Measurements from ENCODE around the gene PCYT1A. TPM values are rescaled to one million over a fixed set of nuclear protein-coding genes. Genes with fewer than 3 reads are reported as not detected.

Gene PCYT1A
- total RNA-seq, result 10 to 100 TPM; 59.5 to 80.4 (median 73.1) TPM

- peak within 1 kb of the TSS; percentile 54 to 74 (median 54) for H3K4me3 ChIP-seq (replicated peaks in 1 of 3)
- intact Hi-C loops (cut with DNase I), result no loop called here
- H3K27ac ChIP-seq, result peak within 1 kb of the TSS; percentile 80 to 82 (median 81)
- H3K4me1 ChIP-seq, result peaks cover 10 to 26% of the 10 kb centered on the region in 2 donors
- no peaks in the 10 kb centered on the region for H3K36me3 ChIP-seq
- no peaks in the 10 kb centered on the region for H3K27me3 ChIP-seq
- peak; percentile 91 to 92 for DNase-seq
- peak in 1 of 6 experiments; percentile 8 for TF ChIP-seq CTCF (IDR thresholded peaks at IDR 0.05)
- peak; percentile 38 to 88 for TF ChIP-seq POLR2A (IDR thresholded peaks at IDR 0.05)
- WGBS, 2 donors, result 0 to 1% methylated on average over 23 to 32 of the region's 55 CpGs
- no peaks in the 10 kb centered on the region for H3K9me3 ChIP-seq
Observed at GRCh38 chr3:196287440-196288140, at the start of gene PCYT1A. Gene PCYT1A, minus strand, starts transcription at chr3:196287726. Its CDS starts 17,195 bp downstream, at chr3:196270531.

DNA sequence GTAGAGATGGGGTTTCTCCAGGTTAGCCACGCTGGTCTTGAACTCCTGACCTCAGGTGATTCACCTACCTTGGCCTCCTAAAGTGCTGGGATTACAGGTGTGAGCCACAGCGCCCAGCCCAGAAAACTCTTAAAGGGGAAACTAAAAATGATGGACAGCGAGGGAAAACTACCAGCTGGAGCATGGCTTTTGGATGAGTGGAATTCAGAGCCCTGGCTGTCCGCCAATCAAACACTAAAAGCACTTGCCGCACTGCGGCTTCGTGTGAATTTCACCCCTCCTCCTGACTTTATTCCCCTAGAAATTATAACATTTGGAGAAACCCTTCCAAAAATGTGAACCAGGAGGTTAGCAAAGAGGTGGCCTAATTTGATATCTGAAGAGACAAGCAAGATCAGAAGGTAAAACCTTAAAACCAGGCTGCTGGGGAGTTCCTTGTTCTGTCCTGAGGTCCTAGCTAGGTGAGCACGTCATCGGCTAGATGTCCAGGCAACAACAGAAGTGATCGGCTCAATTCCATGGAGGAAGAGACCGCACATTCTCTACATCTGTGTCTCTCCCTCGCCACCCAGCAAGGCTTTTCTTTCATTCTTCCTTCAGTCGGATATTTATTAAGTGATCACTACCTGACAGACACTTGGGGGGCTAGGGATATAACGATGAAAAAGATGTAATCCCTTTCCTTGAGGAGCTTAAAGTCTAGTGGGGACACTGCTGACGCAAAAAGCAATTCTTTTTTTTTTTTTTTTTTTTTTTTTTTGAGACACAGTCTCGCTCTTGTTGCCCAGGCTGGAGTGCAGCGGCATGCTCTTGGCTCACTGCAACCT lies 49.0 kb upstream of the PCYT1A start:
- Histone ChIP-seq H3K27me3 (no peaks in the 10 kb centered on the region), H3K27ac (no peak overlapping the region), H3K36me3 (no peaks in the 10 kb centered on the region), H3K4me1 (no peaks in the 10 kb centered on the region), H3K9me3 (no peaks in the 10 kb centered on the region), H3K4me3 (replicated peaks in 1 of 3) (no peak overlapping the region)
- intact Hi-C loops (cut with DNase I), result no loop called here
- 76 to 80% methylated on average over 17 of the region's 17 CpGs for WGBS, 2 donors
- peak in 1 of 2 donors; percentile 20 for DNase-seq
- no peak for TF ChIP-seq CTCF (IDR thresholded peaks at IDR 0.05)
- TF ChIP-seq POLR2A (IDR thresholded peaks at IDR 0.05), result no peak

- 72 to 75% methylated on average over 12 of the region's 12 CpGs for WGBS, 2 donors
- DNase-seq, result no peak
- no peak overlapping the region for H3K4me3 ChIP-seq (replicated peaks in 1 of 3)
- intact Hi-C loops (cut with DNase I), result no loop called here
- H3K27me3 ChIP-seq, result no peaks in the 10 kb centered on the region
- H3K9me3 ChIP-seq, result no peaks in the 10 kb centered on the region
- no peaks in the 10 kb centered on the region for H3K4me1 ChIP-seq
- TF ChIP-seq CTCF (IDR thresholded peaks at IDR 0.05) (no peak), POLR2A (IDR thresholded peaks at IDR 0.05) (no peak)
- H3K27ac ChIP-seq, result no peak overlapping the region
- H3K36me3 ChIP-seq, result no peaks in the 10 kb centered on the region
Observed at GRCh38 chr3:196335503-196335948, 48.0 kb upstream of the PCYT1A start.

DNA sequence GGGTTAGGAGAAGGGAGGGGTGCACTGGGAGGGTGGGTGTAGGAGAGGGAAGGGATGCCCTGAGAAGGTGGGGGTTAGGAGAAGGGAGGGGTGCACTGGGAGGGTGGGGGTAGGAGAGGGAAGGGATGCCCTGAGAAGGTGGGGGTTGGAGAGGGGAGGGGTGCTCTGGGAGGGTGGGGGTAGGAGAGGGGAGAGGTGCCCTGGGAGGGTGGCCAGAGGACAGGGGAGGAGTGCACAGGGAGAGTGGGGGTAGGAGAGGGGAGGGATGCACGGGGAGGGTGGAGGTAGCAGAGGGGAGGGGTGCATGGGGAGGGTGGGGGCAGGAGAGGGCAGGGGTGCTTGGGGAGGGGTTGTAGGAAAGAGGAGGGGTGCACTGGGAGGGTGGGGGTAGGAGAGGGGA lies 47.5 kb upstream of the PCYT1A start:
- TF ChIP-seq POLR2A (IDR thresholded peaks at IDR 0.05), result no peak
- no peak for TF ChIP-seq CTCF (IDR thresholded peaks at IDR 0.05)
- H3K27me3 ChIP-seq, result no peaks in the 10 kb centered on the region
- no peak overlapping the region for H3K27ac ChIP-seq
- WGBS, 2 donors, result 60% methylated on average over 1 of the region's 1 CpG; no CpG with 5 or more reads in 1 of the 2 donors
- no peak for DNase-seq
- H3K4me3 ChIP-seq (replicated peaks in 1 of 3), result no peak overlapping the region
- intact Hi-C loops (cut with DNase I), result no loop called here
- H3K9me3 ChIP-seq, result no peaks in the 10 kb centered on the region
- no peaks in the 10 kb centered on the region for H3K36me3 ChIP-seq
- H3K4me1 ChIP-seq, result no peaks in the 10 kb centered on the region

GRCh38 chr3:196332168-196332567 lies 44.6 kb upstream of the PCYT1A start:
- H3K4me3 ChIP-seq (replicated peaks in 1 of 3), result no peak overlapping the region

More at GRCh38 chr3:196332168-196332567, 44.6 kb upstream of the PCYT1A start:
- DNase-seq, result peak; percentile 11 to 17
- WGBS, 2 donors, result 66 to 69% methylated on average over 8 of the region's 8 CpGs
- intact Hi-C loops (cut with DNase I), result no loop called here
- Histone ChIP-seq H3K36me3 (no peaks in the 10 kb centered on the region), H3K27ac (no peak overlapping the region), H3K4me1 (no peaks in the 10 kb centered on the region), H3K27me3 (no peaks in the 10 kb centered on the region), H3K9me3 (no peaks in the 10 kb centered on the region)
- TF ChIP-seq CTCF (IDR thresholded peaks at IDR 0.05) (no peak), POLR2A (IDR thresholded peaks at IDR 0.05) (no peak)
